Activated T-cell treated with anti-CD3 and anti-CD28 coated beads, Interleukin-2, amount 50 U/mL, for 24 hours (primary cell): ENCODE data around the gene SIK2.

Experiments
- DNase-seq: peaks from one replicate; pipeline ENCODE4 v3.0.0-alpha.2; 2020
- H3K27ac Mint-ChIP-seq: 2 replicates; pipeline ENCODE4 v1.8.0; 2020; ENCODE audit warnings: mild to moderate bottlenecking, mixed read lengths
- H3K27me3 Mint-ChIP-seq: 2 replicates; pipeline ENCODE4 v1.8.0; 2020; ENCODE audit warnings: mixed read lengths
- H3K36me3 Mint-ChIP-seq: 2 replicates; pipeline ENCODE4 v1.8.0; 2020; ENCODE audit warnings: low read depth, mixed read lengths
- H3K4me1 Mint-ChIP-seq: 2 replicates; pipeline ENCODE4 v1.8.0; 2020; ENCODE audit warnings: low read depth, mixed read lengths
- H3K4me3 Mint-ChIP-seq: 2 replicates; pipeline ENCODE4 v1.8.0; 2020; ENCODE audit warnings: mild to moderate bottlenecking, moderate library complexity, mixed read lengths
- H3K9me3 Mint-ChIP-seq: 2 replicates; pipeline ENCODE4 v1.8.0; 2020; ENCODE audit warnings: mixed read lengths

SIK2 gene

GRCh38 chr11:111571829-111572501 lies 30.3 kb upstream of the SIK2 start:
- Mint-ChIP-seq H3K27me3 (peaks cover 3% of the 10 kb centered on the region), H3K9me3 (no peaks in the 10 kb centered on the region), H3K4me3 (no peak overlapping the region), H3K4me1 (no peaks in the 10 kb centered on the region), H3K36me3 (no peaks in the 10 kb centered on the region), H3K27ac (no peak overlapping the region)
- DNase-seq = no peak

- H3K27ac Mint-ChIP-seq = no peak overlapping the region
- no peaks in the 10 kb centered on the region for H3K9me3 Mint-ChIP-seq
- no peaks in the 10 kb centered on the region for H3K4me1 Mint-ChIP-seq
- peaks cover 3% of the 10 kb centered on the region for H3K27me3 Mint-ChIP-seq
- H3K36me3 Mint-ChIP-seq = no peaks in the 10 kb centered on the region
- H3K4me3 Mint-ChIP-seq = no peak overlapping the region
- DNase-seq = no peak
These were observed 29.7 kb upstream of the SIK2 start for GRCh38 chr11:111572581-111572980.

- Mint-ChIP-seq H3K9me3 (no peaks in the 10 kb centered on the region), H3K36me3 (no peaks in the 10 kb centered on the region), H3K27me3 (peaks cover 3% of the 10 kb centered on the region), H3K27ac (no peak overlapping the region), H3K4me1 (no peaks in the 10 kb centered on the region), H3K4me3 (no peak overlapping the region)
- no peak for DNase-seq
These were observed 28.4 kb upstream of the SIK2 start for GRCh38 chr11:111573821-111574249.

GRCh38 chr11:111574373-111575225 lies 27.6 kb upstream of the SIK2 start:
- H3K36me3 Mint-ChIP-seq = no peaks in the 10 kb centered on the region
- H3K9me3 Mint-ChIP-seq = no peaks in the 10 kb centered on the region
- DNase-seq = no peak
- H3K4me3 Mint-ChIP-seq = no peak overlapping the region
- no peak overlapping the region for H3K27ac Mint-ChIP-seq
- no peaks in the 10 kb centered on the region for H3K4me1 Mint-ChIP-seq
- peaks cover 3% of the 10 kb centered on the region for H3K27me3 Mint-ChIP-seq

GRCh38 chr11:111575740-111576139 lies 26.5 kb upstream of the SIK2 start:
- no peak overlapping the region for H3K27ac Mint-ChIP-seq

GRCh38 chr11:111577821-111578220 lies 24.4 kb upstream of the SIK2 start:
- no peak overlapping the region for H3K4me3 Mint-ChIP-seq
- no peaks in the 10 kb centered on the region for H3K4me1 Mint-ChIP-seq
- H3K9me3 Mint-ChIP-seq = no peaks in the 10 kb centered on the region
- H3K27ac Mint-ChIP-seq = no peak overlapping the region
- DNase-seq = no peak
- H3K27me3 Mint-ChIP-seq = no peaks in the 10 kb centered on the region
- no peaks in the 10 kb centered on the region for H3K36me3 Mint-ChIP-seq

More at GRCh38 chr11:111575740-111576139, 26.5 kb upstream of the SIK2 start:
- Mint-ChIP-seq H3K4me1 (no peaks in the 10 kb centered on the region), H3K9me3 (no peaks in the 10 kb centered on the region), H3K4me3 (no peak overlapping the region), H3K36me3 (no peaks in the 10 kb centered on the region), H3K27me3 (peaks cover 3% of the 10 kb centered on the region)
- DNase-seq = no peak

GRCh38 chr11:111581341-111581740 lies 20.9 kb upstream of the SIK2 start:
- Mint-ChIP-seq H3K36me3 (no peaks in the 10 kb centered on the region), H3K4me1 (peaks cover under 1% of the 10 kb centered on the region), H3K4me3 (no peak overlapping the region), H3K9me3 (no peaks in the 10 kb centered on the region), H3K27me3 (no peaks in the 10 kb centered on the region), H3K27ac (no peak overlapping the region)
- DNase-seq = no peak

- no peak for DNase-seq
- Mint-ChIP-seq H3K4me3 (no peak overlapping the region), H3K36me3 (no peaks in the 10 kb centered on the region), H3K27ac (no peak overlapping the region), H3K27me3 (no peaks in the 10 kb centered on the region), H3K4me1 (peaks cover 3% of the 10 kb centered on the region), H3K9me3 (no peaks in the 10 kb centered on the region)
These were observed 20.1 kb upstream of the SIK2 start for GRCh38 chr11:111582163-111582562.

- no peak overlapping the region for H3K4me3 Mint-ChIP-seq
- H3K27ac Mint-ChIP-seq = no peak overlapping the region
- no peaks in the 10 kb centered on the region for H3K27me3 Mint-ChIP-seq
- DNase-seq = no peak
- H3K36me3 Mint-ChIP-seq = no peaks in the 10 kb centered on the region
- H3K9me3 Mint-ChIP-seq = no peaks in the 10 kb centered on the region
- H3K4me1 Mint-ChIP-seq = peaks cover 3% of the 10 kb centered on the region
These were observed 19.4 kb upstream of the SIK2 start for GRCh38 chr11:111582881-111583280.

- H3K27ac Mint-ChIP-seq = no peak overlapping the region
- no peak for DNase-seq
- H3K9me3 Mint-ChIP-seq = no peaks in the 10 kb centered on the region
- no peak overlapping the region for H3K4me3 Mint-ChIP-seq
- H3K27me3 Mint-ChIP-seq = no peaks in the 10 kb centered on the region
- peaks cover 3% of the 10 kb centered on the region for H3K4me1 Mint-ChIP-seq
- no peaks in the 10 kb centered on the region for H3K36me3 Mint-ChIP-seq
These were observed 16.9 kb upstream of the SIK2 start for GRCh38 chr11:111585371-111585770.

GRCh38 chr11:111586388-111586831 lies 15.8 kb upstream of the SIK2 start:
- DNase-seq = no peak
- Mint-ChIP-seq H3K9me3 (no peaks in the 10 kb centered on the region), H3K36me3 (no peaks in the 10 kb centered on the region)

GRCh38 chr11:111589114-111589513 lies 13.1 kb upstream of the SIK2 start:
- Mint-ChIP-seq H3K4me3 (no peak overlapping the region), H3K4me1 (peaks cover 3% of the 10 kb centered on the region), H3K9me3 (no peaks in the 10 kb centered on the region), H3K27ac (no peak overlapping the region), H3K36me3 (no peaks in the 10 kb centered on the region), H3K27me3 (no peaks in the 10 kb centered on the region)
- DNase-seq = no peak

More at GRCh38 chr11:111586388-111586831, 15.8 kb upstream of the SIK2 start:
- no peak overlapping the region for H3K27ac Mint-ChIP-seq
- peaks cover 3% of the 10 kb centered on the region for H3K4me1 Mint-ChIP-seq
- H3K4me3 Mint-ChIP-seq = no peak overlapping the region
- no peaks in the 10 kb centered on the region for H3K27me3 Mint-ChIP-seq

GRCh38 chr11:111589886-111590499 lies 12.3 kb upstream of the SIK2 start:
- Mint-ChIP-seq H3K36me3 (no peaks in the 10 kb centered on the region), H3K4me3 (no peak overlapping the region), H3K27ac (no peak overlapping the region), H3K27me3 (no peaks in the 10 kb centered on the region), H3K9me3 (no peaks in the 10 kb centered on the region), H3K4me1 (peaks cover 3% of the 10 kb centered on the region)
- DNase-seq = no peak

- Mint-ChIP-seq H3K4me1 (peaks cover 2% of the 10 kb centered on the region), H3K4me3 (no peak overlapping the region), H3K27me3 (peaks cover 11% of the 10 kb centered on the region), H3K9me3 (no peaks in the 10 kb centered on the region), H3K27ac (no peak overlapping the region), H3K36me3 (no peaks in the 10 kb centered on the region)
- no peak for DNase-seq
These were observed 10.9 kb upstream of the SIK2 start for GRCh38 chr11:111591187-111591960.
